ENCODE results near the gene DGAT2.

Gene DGAT2

DNA sequence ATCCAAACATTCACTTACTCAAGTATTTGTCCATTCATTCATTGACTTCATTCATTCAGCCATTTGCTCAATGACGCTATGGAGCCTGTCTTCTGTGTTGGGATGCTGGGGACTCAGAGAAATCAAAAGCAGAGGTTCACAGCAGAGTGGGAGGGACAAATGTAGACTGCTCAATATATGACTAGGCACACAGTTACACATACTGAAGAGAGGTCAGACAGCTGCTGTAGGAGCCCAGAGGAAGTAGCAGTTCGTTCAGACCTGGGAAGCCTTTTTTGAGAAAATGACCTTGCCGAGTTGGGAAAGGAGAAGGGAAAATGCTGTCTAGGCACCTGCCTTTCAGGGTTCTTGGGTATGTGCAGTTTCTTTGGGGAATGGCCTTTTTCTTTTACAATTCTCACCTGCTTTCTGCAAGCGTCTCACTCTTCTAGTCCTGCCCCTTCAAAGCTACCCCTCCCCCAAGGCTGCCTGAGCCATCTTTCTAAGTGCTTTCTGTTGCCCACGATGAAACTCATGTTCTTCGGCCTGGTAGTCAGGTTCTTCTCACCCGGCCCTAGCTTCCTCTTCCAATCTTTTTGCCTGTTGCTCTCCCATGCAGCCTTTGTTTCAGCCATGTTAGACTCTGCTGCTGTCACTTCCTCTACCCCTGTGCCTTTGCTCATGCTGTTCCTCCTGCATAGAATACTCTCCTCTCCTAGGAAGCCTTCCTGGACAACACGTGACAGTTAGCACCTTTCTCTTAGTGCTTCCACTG lies 42.2 kb downstream of the DGAT2 start:
- peaks cover 2% of the 10 kb centered on the region for H3K27me3 Mint-ChIP-seq (ENCODE audit: low read depth)
- no peaks in the 10 kb centered on the region for H3K9me3 Mint-ChIP-seq
- DNase-seq (ENCODE audit: low spot score) = no peak
- H3K4me3 Mint-ChIP-seq = no peak overlapping the region
- H3K27ac Mint-ChIP-seq = no peak overlapping the region
- no peaks in the 10 kb centered on the region for H3K36me3 Mint-ChIP-seq (ENCODE audit: low read depth)
- H3K4me1 Mint-ChIP-seq (ENCODE audit: low read depth) = peaks cover 10% of the 10 kb centered on the region

DNA sequence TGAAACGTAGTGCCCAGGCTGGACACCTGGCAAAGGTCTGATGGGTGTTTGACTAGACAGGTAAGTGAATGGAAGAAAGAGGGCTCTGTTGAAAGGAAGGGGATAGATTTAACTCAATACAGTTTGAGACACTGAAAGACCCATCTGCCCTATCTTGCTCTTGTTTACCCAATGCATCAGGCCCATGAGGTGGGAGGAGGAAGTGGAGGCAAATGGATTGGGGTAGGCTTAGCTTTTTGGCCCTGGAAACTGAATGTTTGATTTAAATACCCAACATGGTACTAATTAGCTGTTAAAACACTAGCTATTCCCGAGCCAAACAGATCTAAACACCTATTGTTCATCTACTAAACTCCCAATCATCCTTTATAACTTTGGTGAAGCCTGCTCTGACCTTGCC lies 42.9 kb downstream of the DGAT2 start:
- H3K36me3 Mint-ChIP-seq (ENCODE audit: low read depth) = no peaks in the 10 kb centered on the region
- H3K9me3 Mint-ChIP-seq = no peaks in the 10 kb centered on the region
- H3K27ac Mint-ChIP-seq = no peak overlapping the region
- no peaks in the 10 kb centered on the region for H3K27me3 Mint-ChIP-seq (ENCODE audit: low read depth)
- H3K4me1 Mint-ChIP-seq (ENCODE audit: low read depth) = peaks cover 10% of the 10 kb centered on the region
- no peak overlapping the region for H3K4me3 Mint-ChIP-seq
- DNase-seq (ENCODE audit: low spot score) = no peak

DNA sequence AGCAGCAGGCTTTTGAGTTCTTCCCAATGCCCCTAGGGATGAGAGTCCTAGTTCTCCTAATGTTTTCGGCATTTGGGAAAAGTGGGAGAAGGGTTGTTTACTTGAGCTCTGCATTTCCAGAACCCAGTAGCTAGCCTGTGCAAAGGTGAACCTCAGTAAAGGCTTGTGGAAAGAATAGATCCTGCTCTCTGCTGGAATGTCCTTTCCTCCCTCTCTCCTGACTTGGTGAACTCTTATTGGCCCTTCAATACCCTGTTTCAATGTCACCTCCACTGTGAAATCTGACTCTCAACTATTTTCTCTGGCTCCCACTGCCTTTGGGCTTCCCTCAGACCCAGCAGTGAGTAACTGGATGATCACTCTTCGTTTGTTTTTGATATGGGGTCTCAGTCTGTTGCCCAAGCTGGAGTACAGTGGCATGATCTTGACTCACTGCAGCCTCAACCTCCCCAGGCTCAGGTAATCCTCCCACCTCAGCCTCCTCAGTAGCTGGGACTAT lies 44.0 kb downstream of the DGAT2 start:
- Mint-ChIP-seq H3K4me3 (no peak overlapping the region), H3K9me3 (no peaks in the 10 kb centered on the region), H3K27ac (no peak overlapping the region), H3K27me3 (ENCODE audit: low read depth) (no peaks in the 10 kb centered on the region), H3K4me1 (ENCODE audit: low read depth) (peaks cover 10% of the 10 kb centered on the region), H3K36me3 (ENCODE audit: low read depth) (no peaks in the 10 kb centered on the region)
- DNase-seq (ENCODE audit: low spot score) = no peak

DNA sequence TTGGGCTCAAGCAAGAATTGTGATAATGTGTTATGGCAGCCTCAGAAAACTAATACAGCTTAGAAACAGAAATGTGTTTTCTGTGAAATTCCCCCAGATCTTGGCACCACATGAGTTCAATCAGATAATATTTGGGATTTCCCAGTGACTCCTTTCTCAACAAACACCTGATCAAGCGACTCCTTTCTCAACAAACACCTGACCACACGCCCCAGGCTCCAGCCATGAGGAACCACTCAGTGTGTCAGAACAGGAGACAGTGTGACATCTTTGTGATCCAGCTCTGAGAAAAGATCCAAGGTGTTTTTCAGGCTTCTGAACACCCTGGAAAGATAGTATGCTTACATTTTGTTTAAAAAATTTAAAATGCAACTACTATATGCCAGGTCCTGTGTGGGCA lies 44.5 kb downstream of the DGAT2 start:
- DNase-seq (ENCODE audit: low spot score) = no peak
- peak overlapping the region; percentile 95 for H3K4me3 Mint-ChIP-seq
- H3K27ac Mint-ChIP-seq = no peak overlapping the region
- H3K36me3 Mint-ChIP-seq (ENCODE audit: low read depth) = no peaks in the 10 kb centered on the region
- H3K4me1 Mint-ChIP-seq (ENCODE audit: low read depth) = peaks cover 10% of the 10 kb centered on the region
- H3K27me3 Mint-ChIP-seq (ENCODE audit: low read depth) = no peaks in the 10 kb centered on the region
- H3K9me3 Mint-ChIP-seq = no peaks in the 10 kb centered on the region

DNA sequence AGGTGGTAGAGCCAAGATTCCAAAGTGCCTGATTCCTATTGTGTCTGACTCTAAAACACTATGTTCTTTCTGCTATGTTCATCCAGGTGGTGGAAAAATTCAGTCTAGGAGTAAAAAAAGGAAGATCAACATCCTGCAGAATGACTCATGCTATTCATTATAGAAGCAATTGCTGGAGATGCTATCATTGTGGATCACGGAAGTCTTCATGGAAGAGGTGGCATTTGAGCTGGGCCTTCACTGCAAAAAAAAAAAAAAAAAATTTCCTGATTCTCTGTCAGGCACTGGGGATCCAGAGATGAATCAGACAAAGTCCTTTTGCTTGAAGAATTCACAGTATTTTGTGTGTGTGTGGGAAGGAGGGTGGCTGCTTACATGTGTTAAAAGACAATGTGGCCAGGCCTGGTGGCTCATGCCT lies 45.1 kb downstream of the DGAT2 start:
- Mint-ChIP-seq H3K27me3 (ENCODE audit: low read depth) (no peaks in the 10 kb centered on the region), H3K36me3 (ENCODE audit: low read depth) (peaks cover under 1% of the 10 kb centered on the region), H3K27ac (peak overlapping the region; percentile 64), H3K4me1 (ENCODE audit: low read depth) (peaks cover 11% of the 10 kb centered on the region), H3K4me3 (peak overlapping the region; percentile 95), H3K9me3 (no peaks in the 10 kb centered on the region)
- DNase-seq (ENCODE audit: low spot score) = no peak

DNA sequence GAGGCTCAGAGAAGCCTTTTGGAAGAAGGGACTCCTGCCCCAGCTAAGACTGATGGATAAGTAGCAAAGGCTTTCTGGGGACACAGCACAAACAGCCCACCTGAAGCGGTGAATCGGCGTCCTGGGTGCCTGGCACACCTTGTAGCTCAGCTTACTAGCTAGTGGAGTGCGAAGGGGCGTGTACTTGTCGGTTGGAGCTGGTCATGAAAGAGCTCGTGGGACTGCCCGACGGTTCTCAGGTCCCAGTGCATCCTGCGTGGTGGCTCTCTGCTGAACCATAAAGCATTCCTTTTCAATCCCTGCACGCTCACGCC lies 45.7 kb downstream of the DGAT2 start:
- Mint-ChIP-seq H3K36me3 (ENCODE audit: low read depth) (peaks cover 3% of the 10 kb centered on the region), H3K27ac (peak overlapping the region; percentile 94), H3K27me3 (ENCODE audit: low read depth) (no peaks in the 10 kb centered on the region), H3K4me1 (ENCODE audit: low read depth) (peaks cover 14% of the 10 kb centered on the region), H3K4me3 (peak overlapping the region; percentile 95), H3K9me3 (no peaks in the 10 kb centered on the region)
- DNase-seq (ENCODE audit: low spot score) = no peak

DNA sequence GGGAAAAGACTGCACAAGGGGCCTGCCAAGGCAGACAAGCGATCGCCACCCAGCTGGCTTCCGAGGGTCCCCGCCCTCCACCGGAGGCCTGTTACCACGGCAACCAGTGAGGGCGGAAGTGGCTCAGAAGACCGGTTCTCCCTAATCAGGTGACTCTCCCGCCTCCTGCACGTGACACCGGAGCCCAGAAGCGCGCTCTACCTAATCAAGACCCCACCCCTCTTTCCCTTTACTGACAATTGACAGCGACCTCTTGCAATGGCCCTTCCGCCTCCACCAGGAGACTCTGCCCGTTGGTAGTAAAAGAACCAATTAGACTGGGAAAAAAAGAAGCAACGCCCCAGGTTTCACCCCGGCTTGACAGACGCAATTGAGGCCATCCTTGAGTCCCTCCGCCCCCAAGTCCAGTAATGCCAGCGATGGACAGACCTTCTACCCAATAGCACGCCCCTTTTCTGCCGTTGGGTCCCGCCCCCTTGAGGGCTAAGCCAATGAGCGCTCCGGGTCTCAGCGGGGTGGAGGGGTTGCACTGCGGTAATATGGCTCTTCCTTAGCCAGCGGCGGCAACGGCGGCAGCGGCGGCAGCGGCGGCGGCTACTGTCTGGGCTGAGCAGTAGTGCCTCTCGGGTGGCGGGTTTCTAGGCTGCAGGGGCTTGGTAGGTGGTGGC lies 46.2 kb downstream of the DGAT2 start, which contains the start of gene UVRAG:
Gene UVRAG (plus strand): TSS at position 534 of the 668 bp plus-strand sequence. CDS start 198 bp downstream, outside the sequence.
- Mint-ChIP-seq H3K27me3 (ENCODE audit: low read depth) (no peaks in the 10 kb centered on the region), H3K4me3 (peak within 1 kb of the TSS; percentile 95), H3K36me3 (ENCODE audit: low read depth) (peaks cover 3% of the 10 kb centered on the region), H3K9me3 (no peaks in the 10 kb centered on the region), H3K27ac (peak within 1 kb of the TSS; percentile 94), H3K4me1 (ENCODE audit: low read depth) (peaks cover 14% of the 10 kb centered on the region)
- DNase-seq (ENCODE audit: low spot score) = peak; percentile 97

DNA sequence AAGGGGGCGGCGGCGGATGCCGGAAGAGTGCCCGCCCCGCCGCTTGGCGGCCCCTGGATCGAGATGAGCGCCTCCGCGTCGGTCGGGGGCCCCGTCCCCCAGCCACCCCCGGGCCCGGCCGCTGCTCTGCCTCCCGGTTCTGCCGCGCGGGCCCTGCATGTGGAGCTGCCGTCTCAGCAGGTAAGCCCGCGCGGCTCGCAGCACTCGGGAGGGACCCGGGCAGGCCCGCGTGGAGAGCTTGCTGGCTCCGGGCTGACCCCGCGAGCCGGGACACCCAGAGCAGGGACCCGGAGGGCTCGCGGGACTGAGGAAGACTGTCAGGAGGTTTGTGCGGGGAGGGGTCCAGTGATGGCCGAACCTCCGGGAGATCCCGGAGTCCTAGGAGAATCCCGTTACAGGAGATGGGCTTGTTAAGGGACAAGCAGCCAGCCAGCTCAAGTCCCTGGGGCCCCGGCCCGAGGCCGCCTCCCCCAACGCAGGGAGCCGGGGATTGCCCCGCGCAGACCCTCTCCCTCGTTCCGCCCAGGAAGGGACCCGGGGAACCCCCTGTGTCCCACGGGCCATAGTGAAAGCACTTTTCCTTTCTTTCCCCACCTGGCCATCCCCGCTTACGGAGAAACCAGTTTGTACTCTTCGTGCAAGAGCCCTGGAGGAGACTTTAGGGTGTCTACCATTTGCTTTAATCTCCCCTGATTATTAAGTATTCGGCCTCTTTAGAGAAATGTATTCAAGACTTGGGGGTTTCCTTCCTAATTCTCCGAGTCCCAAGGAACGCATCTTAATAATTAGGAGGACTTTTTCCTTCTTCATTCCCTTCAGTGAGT lies 47.0 kb downstream of the DGAT2 start:
- Mint-ChIP-seq H3K36me3 (ENCODE audit: low read depth) (peaks cover 3% of the 10 kb centered on the region), H3K4me1 (ENCODE audit: low read depth) (peaks cover 14% of the 10 kb centered on the region), H3K9me3 (no peaks in the 10 kb centered on the region), H3K27ac (peak overlapping the region; percentile 94), H3K4me3 (peak overlapping the region; percentile 95), H3K27me3 (ENCODE audit: low read depth) (no peaks in the 10 kb centered on the region)
- DNase-seq (ENCODE audit: low spot score) = peak; percentile 40

DNA sequence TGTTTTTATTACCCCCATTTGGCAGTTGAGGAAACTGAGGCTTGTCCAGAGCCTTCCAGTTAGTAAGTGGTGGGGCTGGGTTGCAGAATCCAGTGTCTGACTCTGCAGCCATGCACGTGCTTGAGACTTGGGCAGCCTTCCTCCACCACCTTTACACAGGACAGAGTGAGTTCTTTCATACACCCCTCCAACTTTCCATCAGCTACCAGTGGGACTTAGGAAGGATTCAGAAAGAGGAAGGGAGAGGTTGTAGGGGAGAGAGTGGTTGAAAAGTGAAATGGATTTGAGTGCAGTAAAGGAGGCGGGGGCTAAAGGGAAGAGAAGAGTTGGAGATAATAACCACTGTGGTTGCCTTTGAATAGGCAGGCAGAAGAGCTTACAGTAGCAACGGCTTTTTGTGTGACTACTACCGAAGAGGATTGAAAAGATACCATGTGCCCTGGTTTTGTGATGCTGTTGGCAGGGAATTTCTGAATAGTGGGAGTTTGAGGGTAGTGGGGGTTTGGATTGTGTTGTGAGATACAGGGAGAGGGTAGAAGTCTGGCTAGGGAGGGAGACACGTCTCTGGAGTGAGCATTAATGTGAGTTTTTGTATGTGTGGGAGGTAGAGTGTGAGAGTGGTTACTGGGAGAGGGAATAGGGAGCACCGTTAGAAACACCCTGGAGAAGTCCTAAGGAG lies 48.1 kb downstream of the DGAT2 start:
- H3K36me3 Mint-ChIP-seq (ENCODE audit: low read depth) = peaks cover 6% of the 10 kb centered on the region
- no peak for DNase-seq (ENCODE audit: low spot score)

DNA sequence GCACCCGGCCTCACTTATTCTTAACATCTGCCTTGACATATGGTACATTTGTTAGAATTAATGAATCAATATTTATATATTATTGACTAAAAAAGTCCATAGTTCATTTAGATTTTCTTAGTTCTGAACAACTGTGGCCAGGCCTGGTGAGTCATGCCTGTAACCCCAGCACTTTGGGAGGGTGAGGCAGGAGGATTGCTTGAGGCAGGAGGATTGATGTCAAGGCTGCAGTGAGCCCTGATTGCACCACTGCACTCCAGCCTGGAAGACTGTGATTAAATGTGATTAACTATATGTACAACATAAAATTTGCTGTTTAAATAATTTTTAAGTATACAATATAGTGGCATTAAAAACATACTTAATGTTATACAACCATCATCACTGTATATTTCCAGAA lies 52.1 kb downstream of the DGAT2 start:
- H3K4me3 Mint-ChIP-seq = no peak overlapping the region
- no peaks in the 10 kb centered on the region for H3K27me3 Mint-ChIP-seq (ENCODE audit: low read depth)
- peaks cover 16% of the 10 kb centered on the region for H3K36me3 Mint-ChIP-seq (ENCODE audit: low read depth)
- H3K27ac Mint-ChIP-seq = no peak overlapping the region
- peaks cover 29% of the 10 kb centered on the region for H3K4me1 Mint-ChIP-seq (ENCODE audit: low read depth)
- no peaks in the 10 kb centered on the region for H3K9me3 Mint-ChIP-seq
- no peak for DNase-seq (ENCODE audit: low spot score)

More for the DNA sequence above, 48.1 kb downstream of the DGAT2 start:
- no peak overlapping the region for H3K27ac Mint-ChIP-seq
- no peaks in the 10 kb centered on the region for H3K27me3 Mint-ChIP-seq (ENCODE audit: low read depth)
- peaks cover 15% of the 10 kb centered on the region for H3K4me1 Mint-ChIP-seq (ENCODE audit: low read depth)
- no peaks in the 10 kb centered on the region for H3K9me3 Mint-ChIP-seq
- no peak overlapping the region for H3K4me3 Mint-ChIP-seq

DNA sequence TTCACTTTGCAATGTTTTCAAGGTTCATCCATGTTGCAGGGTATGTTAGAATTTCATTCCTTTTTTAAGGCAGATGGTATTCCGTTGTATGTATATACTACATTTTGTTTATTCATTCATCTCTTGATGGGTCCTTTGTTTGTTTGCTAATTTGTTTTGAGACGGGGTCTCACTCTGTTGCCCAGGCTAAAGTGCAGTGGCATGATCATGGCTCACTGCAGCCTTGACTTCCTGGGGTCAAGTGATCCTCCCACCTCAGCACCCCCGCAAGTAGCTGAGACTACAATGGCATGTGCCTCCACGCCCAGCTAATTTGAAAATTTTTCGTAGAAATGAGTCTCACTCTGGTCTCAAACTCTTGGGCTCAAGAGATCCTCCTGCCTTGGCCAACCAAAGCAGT lies 52.6 kb downstream of the DGAT2 start:
- Mint-ChIP-seq H3K9me3 (no peaks in the 10 kb centered on the region), H3K4me3 (no peak overlapping the region), H3K27ac (no peak overlapping the region), H3K27me3 (ENCODE audit: low read depth) (no peaks in the 10 kb centered on the region), H3K4me1 (ENCODE audit: low read depth) (peaks cover 29% of the 10 kb centered on the region), H3K36me3 (ENCODE audit: low read depth) (peaks cover 17% of the 10 kb centered on the region)
- no peak for DNase-seq (ENCODE audit: low spot score)

DNA sequence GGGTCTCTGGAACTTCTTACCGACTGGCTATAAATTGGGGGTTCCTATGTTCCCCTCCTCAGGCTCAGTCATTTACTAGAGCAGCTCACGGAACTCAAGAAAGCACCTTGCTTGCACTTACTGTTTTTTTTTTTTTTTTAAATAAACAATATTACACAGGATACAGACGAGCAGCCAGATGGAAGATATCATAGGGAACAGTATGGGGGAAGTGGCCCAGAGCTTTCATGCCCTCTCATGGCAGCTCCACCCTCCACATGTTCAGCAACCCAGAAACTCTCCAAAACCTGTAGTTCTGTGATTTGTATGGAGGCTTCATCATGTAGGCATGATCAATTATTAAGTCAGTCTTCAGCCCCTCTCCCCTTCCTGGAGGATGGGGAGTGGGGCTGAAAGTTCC lies 54.0 kb downstream of the DGAT2 start:
- H3K4me1 Mint-ChIP-seq (ENCODE audit: low read depth) = peaks cover 33% of the 10 kb centered on the region
- H3K4me3 Mint-ChIP-seq = no peak overlapping the region
- peaks cover 21% of the 10 kb centered on the region for H3K36me3 Mint-ChIP-seq (ENCODE audit: low read depth)
- no peak overlapping the region for H3K27ac Mint-ChIP-seq
- H3K27me3 Mint-ChIP-seq (ENCODE audit: low read depth) = no peaks in the 10 kb centered on the region
- no peak for DNase-seq (ENCODE audit: low spot score)
- H3K9me3 Mint-ChIP-seq = no peaks in the 10 kb centered on the region

DNA sequence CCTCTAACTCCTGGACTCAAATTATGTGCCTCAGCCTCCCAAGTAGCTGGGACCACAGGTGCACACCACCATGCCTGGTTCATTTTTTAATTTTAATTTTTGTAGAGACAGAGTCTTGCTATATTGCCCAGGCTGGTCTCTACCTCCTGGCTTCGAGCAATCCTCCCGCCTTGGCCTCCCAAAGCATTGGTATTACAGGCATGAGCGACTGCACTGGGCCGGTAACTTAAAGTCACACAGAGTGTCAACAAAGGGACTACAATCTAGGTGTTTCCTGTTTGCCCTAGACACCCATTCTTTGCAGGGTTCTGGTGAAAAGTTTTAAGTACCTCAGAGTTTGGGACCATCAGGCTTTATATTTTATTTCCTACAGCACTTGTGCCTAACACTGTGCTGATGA lies 54.8 kb downstream of the DGAT2 start:
- Mint-ChIP-seq H3K36me3 (ENCODE audit: low read depth) (peaks cover 21% of the 10 kb centered on the region), H3K9me3 (no peaks in the 10 kb centered on the region), H3K27me3 (ENCODE audit: low read depth) (no peaks in the 10 kb centered on the region), H3K4me3 (no peak overlapping the region), H3K4me1 (ENCODE audit: low read depth) (peaks cover 33% of the 10 kb centered on the region), H3K27ac (no peak overlapping the region)
- DNase-seq (ENCODE audit: low spot score) = no peak
